Measurements from ENCODE around the gene ADGRB3.

ADGRB3 gene

DNA sequence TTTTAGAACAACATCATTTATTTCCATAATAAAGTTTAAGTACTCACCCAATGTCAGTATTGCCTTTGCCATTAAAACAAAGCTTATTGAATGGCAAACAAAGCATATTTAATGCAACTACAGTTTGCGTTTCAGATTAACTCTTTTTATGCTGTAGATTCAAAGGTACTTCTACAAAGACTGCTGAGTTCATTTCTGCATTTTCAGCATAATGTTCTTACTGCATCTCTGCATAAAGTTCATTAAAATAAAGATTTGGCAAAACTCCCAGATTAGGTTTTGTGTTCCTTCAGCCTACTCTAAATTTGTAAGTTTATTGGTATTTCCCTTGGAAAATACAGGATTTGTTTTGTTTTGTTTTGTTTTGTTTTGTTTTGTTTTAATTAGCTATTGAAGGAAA, 359.4 kb downstream of the ADGRB3 start:
- Histone ChIP-seq H3K9me3 (ENCODE audit: control insufficient read depth in 1 of 2, low read length in 2 of 2) (no peaks in the 10 kb centered on the region), H3K36me3 (ENCODE audit: control insufficient read depth in 1 of 2, insufficient read depth in 2 of 2, low read length in 2 of 2) (no peaks in the 10 kb centered on the region), H3K27me3 (ENCODE audit: low read depth, low read length) (no peaks in the 10 kb centered on the region), H3K27ac (ENCODE audit: low read length) (no peak overlapping the region), H3K4me1 (ENCODE audit: control insufficient read depth in 1 of 2, insufficient read depth in 2 of 2, low read length in 2 of 2) (no peaks in the 10 kb centered on the region), H3K4me3 (ENCODE audit: low read depth in 1 of 2, low read length in 2 of 2) (no peak overlapping the region)

DNA sequence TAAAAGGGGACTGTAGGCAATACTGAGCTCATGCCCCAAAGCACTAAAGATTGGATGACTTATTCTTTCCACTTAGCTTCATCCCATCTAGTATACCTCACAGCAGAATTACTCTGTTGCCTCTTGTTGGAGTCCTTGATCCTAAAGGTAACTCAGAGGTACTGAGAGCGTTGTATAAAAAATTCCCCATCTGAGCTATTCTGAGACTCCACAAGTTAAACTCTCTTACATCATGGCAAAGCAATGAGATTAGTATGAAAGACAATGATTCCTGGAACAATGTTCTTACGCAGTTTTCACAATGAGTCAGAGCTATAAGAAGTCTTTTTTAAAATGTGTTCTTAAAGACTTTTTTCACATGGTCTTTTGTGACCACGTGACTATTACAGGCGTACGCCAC, 370.1 kb downstream of the ADGRB3 start:
- Histone ChIP-seq H3K27ac (ENCODE audit: low read length) (no peak overlapping the region), H3K4me1 (ENCODE audit: control insufficient read depth in 1 of 2, insufficient read depth in 2 of 2, low read length in 2 of 2) (no peaks in the 10 kb centered on the region), H3K36me3 (ENCODE audit: control insufficient read depth in 1 of 2, insufficient read depth in 2 of 2, low read length in 2 of 2) (no peaks in the 10 kb centered on the region), H3K27me3 (ENCODE audit: low read depth, low read length) (no peaks in the 10 kb centered on the region), H3K4me3 (ENCODE audit: low read depth in 1 of 2, low read length in 2 of 2) (no peak overlapping the region), H3K9me3 (ENCODE audit: control insufficient read depth in 1 of 2, low read length in 2 of 2) (no peaks in the 10 kb centered on the region)

DNA sequence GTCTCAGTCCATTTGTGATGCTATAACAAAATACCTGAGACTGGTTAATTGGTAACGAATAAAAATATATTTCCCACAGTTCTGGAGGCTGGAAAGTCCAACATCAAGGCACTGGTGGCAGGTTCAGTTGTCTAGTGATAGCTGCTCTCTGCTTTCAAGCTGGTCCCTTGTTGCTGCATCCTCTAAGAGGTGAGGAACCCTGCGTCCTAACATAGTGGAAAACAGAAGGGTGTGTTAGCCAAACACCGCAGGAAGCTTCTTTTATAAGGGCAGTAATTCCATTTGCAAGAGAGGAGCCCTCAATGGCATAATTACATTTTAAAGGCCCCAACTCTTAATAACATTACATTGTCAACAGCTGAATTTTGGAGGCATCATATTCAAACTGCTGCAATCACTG, 372.7 kb downstream of the ADGRB3 start:
- Histone ChIP-seq H3K4me1 (ENCODE audit: control insufficient read depth in 1 of 2, insufficient read depth in 2 of 2, low read length in 2 of 2) (no peaks in the 10 kb centered on the region), H3K9me3 (ENCODE audit: control insufficient read depth in 1 of 2, low read length in 2 of 2) (no peaks in the 10 kb centered on the region), H3K27me3 (ENCODE audit: low read depth, low read length) (no peaks in the 10 kb centered on the region), H3K4me3 (ENCODE audit: low read depth in 1 of 2, low read length in 2 of 2) (no peak overlapping the region), H3K27ac (ENCODE audit: low read length) (no peak overlapping the region), H3K36me3 (ENCODE audit: control insufficient read depth in 1 of 2, insufficient read depth in 2 of 2, low read length in 2 of 2) (no peaks in the 10 kb centered on the region)

DNA sequence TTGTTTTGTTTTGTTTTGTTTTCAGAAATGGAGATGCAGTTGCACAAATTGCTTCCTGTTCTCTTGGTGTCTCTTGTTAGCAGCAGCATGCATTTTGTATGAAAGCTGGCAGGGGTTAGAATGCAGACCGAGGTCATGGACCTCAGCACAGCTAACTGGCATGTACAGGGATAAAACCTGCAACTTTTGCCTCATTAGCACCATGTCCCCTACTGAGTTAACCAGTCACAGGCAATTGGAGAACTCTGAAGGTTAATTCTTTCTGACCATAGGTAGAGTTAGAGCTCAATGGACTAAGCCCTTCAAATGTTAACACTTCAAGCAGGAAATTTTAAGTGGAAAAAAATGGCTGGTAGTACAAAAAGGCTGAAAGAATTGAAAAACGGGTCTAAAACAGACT, 377.1 kb downstream of the ADGRB3 start:
- Histone ChIP-seq H3K4me3 (ENCODE audit: low read depth in 1 of 2, low read length in 2 of 2) (no peak overlapping the region), H3K27me3 (ENCODE audit: low read depth, low read length) (no peaks in the 10 kb centered on the region), H3K27ac (ENCODE audit: low read length) (no peak overlapping the region), H3K9me3 (ENCODE audit: control insufficient read depth in 1 of 2, low read length in 2 of 2) (no peaks in the 10 kb centered on the region), H3K4me1 (ENCODE audit: control insufficient read depth in 1 of 2, insufficient read depth in 2 of 2, low read length in 2 of 2) (no peaks in the 10 kb centered on the region), H3K36me3 (ENCODE audit: control insufficient read depth in 1 of 2, insufficient read depth in 2 of 2, low read length in 2 of 2) (no peaks in the 10 kb centered on the region)

DNA sequence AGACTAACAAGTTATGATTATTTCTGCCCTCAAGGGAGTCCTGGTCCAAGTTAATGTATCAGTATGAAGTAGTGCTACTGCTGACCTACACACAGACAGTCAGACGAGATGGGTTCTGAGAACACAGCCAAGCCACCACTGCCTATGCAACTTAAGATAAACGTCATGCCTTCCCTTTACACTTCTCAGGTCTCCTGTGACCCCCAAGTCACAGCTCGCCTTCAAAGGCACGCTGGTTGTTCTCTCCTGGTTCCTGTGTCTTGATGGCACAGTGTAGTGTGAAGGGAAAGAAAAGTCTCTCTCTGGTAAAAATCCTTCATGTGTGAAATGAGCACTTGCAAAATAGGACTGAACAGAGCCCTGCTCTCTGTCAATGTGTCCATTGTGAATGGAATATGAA, 377.8 kb downstream of the ADGRB3 start:
- no peak overlapping the region for H3K27ac ChIP-seq (ENCODE audit: low read length)
- no peaks in the 10 kb centered on the region for H3K4me1 ChIP-seq (ENCODE audit: control insufficient read depth in 1 of 2, insufficient read depth in 2 of 2, low read length in 2 of 2)
- H3K36me3 ChIP-seq (ENCODE audit: control insufficient read depth in 1 of 2, insufficient read depth in 2 of 2, low read length in 2 of 2), result no peaks in the 10 kb centered on the region
- H3K9me3 ChIP-seq (ENCODE audit: control insufficient read depth in 1 of 2, low read length in 2 of 2), result no peaks in the 10 kb centered on the region
- H3K27me3 ChIP-seq (ENCODE audit: low read depth, low read length), result no peaks in the 10 kb centered on the region
- H3K4me3 ChIP-seq (ENCODE audit: low read depth in 1 of 2, low read length in 2 of 2), result no peak overlapping the region

DNA sequence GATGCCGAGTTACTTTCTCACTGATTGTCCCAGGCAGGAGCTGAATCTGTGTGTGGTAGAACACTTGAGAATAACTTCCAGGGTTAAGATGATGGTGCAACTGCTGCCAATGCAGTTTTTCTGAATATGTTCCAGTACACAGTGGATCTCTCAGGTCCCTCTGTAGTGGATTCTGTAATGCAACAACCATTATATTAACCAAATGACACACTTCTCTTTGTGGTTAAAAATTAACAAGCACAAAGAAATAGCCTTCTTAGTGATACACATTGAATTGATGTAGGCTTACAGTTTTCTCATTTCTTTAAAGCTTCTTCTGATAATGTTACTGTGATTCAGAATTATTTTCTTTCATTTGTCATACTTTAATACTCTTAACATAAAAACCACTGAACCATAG, 383.8 kb downstream of the ADGRB3 start:
- Histone ChIP-seq H3K4me1 (ENCODE audit: control insufficient read depth in 1 of 2, insufficient read depth in 2 of 2, low read length in 2 of 2) (no peaks in the 10 kb centered on the region), H3K27me3 (ENCODE audit: low read depth, low read length) (no peaks in the 10 kb centered on the region), H3K9me3 (ENCODE audit: control insufficient read depth in 1 of 2, low read length in 2 of 2) (no peaks in the 10 kb centered on the region), H3K4me3 (ENCODE audit: low read depth in 1 of 2, low read length in 2 of 2) (no peak overlapping the region), H3K36me3 (ENCODE audit: control insufficient read depth in 1 of 2, insufficient read depth in 2 of 2, low read length in 2 of 2) (no peaks in the 10 kb centered on the region), H3K27ac (ENCODE audit: low read length) (no peak overlapping the region)

DNA sequence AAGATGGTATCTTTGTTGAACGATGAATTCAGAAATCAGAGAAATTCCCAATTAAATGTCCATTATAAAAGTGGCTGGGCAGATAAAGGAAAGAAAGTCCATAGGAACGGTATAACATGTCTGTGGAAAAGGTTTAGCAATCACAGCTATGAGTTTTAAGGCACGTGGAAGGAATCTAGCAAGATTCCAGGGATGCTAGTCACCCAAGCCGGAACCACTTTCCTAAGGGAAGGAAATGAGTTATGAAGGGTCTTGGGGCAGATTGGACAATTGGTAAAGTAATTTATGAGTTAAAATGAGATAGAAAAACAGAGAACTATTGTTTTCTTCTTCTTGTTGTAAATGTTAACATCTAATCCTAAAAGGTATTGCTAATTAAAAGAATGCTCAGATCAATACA, 384.8 kb downstream of the ADGRB3 start:
- Histone ChIP-seq H3K27me3 (ENCODE audit: low read depth, low read length) (no peaks in the 10 kb centered on the region), H3K4me1 (ENCODE audit: control insufficient read depth in 1 of 2, insufficient read depth in 2 of 2, low read length in 2 of 2) (no peaks in the 10 kb centered on the region), H3K4me3 (ENCODE audit: low read depth in 1 of 2, low read length in 2 of 2) (no peak overlapping the region), H3K27ac (ENCODE audit: low read length) (no peak overlapping the region), H3K9me3 (ENCODE audit: control insufficient read depth in 1 of 2, low read length in 2 of 2) (no peaks in the 10 kb centered on the region), H3K36me3 (ENCODE audit: control insufficient read depth in 1 of 2, insufficient read depth in 2 of 2, low read length in 2 of 2) (no peaks in the 10 kb centered on the region)

DNA sequence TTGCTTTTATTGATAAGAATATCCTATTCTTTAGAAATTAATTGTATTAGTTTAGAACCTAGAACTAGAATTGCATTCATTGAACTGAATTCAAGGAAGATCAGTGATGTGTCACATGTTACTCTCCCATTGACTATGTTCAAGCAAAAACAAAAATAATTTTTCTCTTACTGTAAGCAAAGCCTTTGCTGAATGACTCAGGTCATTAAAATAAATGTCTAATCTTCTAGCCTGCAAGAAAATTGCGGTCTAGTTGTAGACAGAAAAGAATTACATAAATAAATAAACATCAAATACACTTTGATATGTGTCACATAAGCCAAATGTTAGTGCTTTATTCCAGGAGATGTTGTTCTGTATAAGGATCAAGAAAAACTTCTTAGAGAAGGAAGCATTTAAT, 387.9 kb downstream of the ADGRB3 start:
- no peaks in the 10 kb centered on the region for H3K36me3 ChIP-seq (ENCODE audit: control insufficient read depth in 1 of 2, insufficient read depth in 2 of 2, low read length in 2 of 2)
- no peaks in the 10 kb centered on the region for H3K9me3 ChIP-seq (ENCODE audit: control insufficient read depth in 1 of 2, low read length in 2 of 2)
- no peak overlapping the region for H3K4me3 ChIP-seq (ENCODE audit: low read depth in 1 of 2, low read length in 2 of 2)
- no peaks in the 10 kb centered on the region for H3K27me3 ChIP-seq (ENCODE audit: low read depth, low read length)
- H3K27ac ChIP-seq (ENCODE audit: low read length), result no peak overlapping the region
- H3K4me1 ChIP-seq (ENCODE audit: control insufficient read depth in 1 of 2, insufficient read depth in 2 of 2, low read length in 2 of 2), result no peaks in the 10 kb centered on the region

DNA sequence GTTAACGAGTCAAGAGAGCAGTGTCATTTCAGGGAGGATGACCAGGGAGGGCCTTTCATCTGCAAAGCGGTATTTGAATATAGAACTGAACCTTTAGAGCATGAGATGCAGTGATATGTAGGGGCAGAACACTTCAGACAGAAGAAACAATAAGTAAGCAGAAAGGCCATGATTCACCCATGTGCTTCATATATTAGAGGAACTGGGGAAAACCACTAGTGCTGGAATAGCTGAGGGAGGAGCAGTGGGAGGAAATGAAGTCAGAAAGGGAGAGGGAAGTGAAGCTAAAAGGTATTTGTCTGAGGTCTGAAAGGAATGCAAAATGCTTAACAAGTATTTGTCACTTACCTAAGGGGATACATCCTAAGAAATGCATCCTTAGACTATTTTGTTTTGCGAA, 391.2 kb downstream of the ADGRB3 start:
- Histone ChIP-seq H3K27me3 (ENCODE audit: low read depth, low read length) (no peaks in the 10 kb centered on the region), H3K9me3 (ENCODE audit: control insufficient read depth in 1 of 2, low read length in 2 of 2) (no peaks in the 10 kb centered on the region), H3K4me3 (ENCODE audit: low read depth in 1 of 2, low read length in 2 of 2) (no peak overlapping the region), H3K4me1 (ENCODE audit: control insufficient read depth in 1 of 2, insufficient read depth in 2 of 2, low read length in 2 of 2) (no peaks in the 10 kb centered on the region), H3K27ac (ENCODE audit: low read length) (no peak overlapping the region), H3K36me3 (ENCODE audit: control insufficient read depth in 1 of 2, insufficient read depth in 2 of 2, low read length in 2 of 2) (no peaks in the 10 kb centered on the region)

DNA sequence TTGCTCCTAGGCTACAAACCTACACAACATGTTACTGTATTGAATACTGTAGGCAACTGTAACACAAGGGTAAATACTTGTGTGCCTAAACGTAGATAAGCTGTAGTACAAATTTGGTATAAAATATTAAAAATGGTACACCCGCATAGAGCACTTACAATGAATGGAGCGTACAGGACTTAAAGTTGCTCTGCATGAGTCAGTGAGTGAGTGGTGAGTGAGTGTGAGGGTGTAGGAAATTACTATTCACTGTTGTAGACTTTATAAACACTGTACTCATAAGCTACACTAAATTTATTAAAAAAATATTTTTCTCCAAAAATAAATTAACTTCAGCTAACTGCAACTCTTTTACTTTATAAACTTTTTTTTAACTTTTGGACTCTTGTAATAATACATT, 391.6 kb downstream of the ADGRB3 start:
- Histone ChIP-seq H3K36me3 (ENCODE audit: control insufficient read depth in 1 of 2, insufficient read depth in 2 of 2, low read length in 2 of 2) (no peaks in the 10 kb centered on the region), H3K27me3 (ENCODE audit: low read depth, low read length) (no peaks in the 10 kb centered on the region), H3K27ac (ENCODE audit: low read length) (no peak overlapping the region), H3K4me1 (ENCODE audit: control insufficient read depth in 1 of 2, insufficient read depth in 2 of 2, low read length in 2 of 2) (no peaks in the 10 kb centered on the region), H3K9me3 (ENCODE audit: control insufficient read depth in 1 of 2, low read length in 2 of 2) (no peaks in the 10 kb centered on the region), H3K4me3 (ENCODE audit: low read depth in 1 of 2, low read length in 2 of 2) (no peak overlapping the region)

DNA sequence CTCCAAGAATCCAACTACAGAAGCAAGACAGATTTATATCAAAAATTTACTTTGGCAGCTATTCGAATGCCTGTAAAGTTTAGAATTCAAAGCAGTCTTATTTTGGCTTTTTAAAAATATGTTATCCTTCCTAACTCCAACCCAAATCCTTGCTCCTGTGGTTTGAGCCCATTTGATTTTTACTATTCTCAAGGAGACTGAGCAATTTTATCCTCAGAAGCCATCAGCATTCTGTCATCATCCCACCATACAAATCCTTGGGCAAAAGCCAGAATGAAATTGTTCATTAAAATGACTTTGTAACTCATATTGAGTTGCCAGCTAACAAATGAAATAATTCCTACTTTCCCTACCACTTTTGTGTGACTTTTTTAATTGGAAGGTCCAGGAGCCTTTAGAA, 392.8 kb downstream of the ADGRB3 start:
- no peaks in the 10 kb centered on the region for H3K27me3 ChIP-seq (ENCODE audit: low read depth, low read length)
- H3K36me3 ChIP-seq (ENCODE audit: control insufficient read depth in 1 of 2, insufficient read depth in 2 of 2, low read length in 2 of 2), result no peaks in the 10 kb centered on the region
- H3K4me3 ChIP-seq (ENCODE audit: low read depth in 1 of 2, low read length in 2 of 2), result no peak overlapping the region
- no peak overlapping the region for H3K27ac ChIP-seq (ENCODE audit: low read length)
- H3K9me3 ChIP-seq (ENCODE audit: control insufficient read depth in 1 of 2, low read length in 2 of 2), result no peaks in the 10 kb centered on the region
- H3K4me1 ChIP-seq (ENCODE audit: control insufficient read depth in 1 of 2, insufficient read depth in 2 of 2, low read length in 2 of 2), result no peaks in the 10 kb centered on the region

DNA sequence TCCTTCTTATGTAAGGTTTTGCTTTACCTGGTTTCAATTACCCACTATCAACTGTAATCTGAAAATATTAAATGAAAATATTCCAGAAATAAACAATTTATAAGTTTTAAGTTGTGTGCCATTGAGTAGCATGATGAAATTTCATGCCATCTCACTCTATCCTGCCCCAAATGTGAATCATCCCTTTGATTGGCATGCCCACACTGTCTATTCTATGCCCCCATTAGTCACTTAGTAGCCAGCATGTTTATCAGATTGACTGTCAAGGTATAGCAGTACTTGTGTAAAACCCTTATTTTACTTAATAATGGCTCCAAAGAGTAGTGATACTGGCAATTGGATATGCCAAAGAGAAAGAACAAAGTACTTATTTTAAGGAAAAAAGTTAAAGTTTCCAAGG, 403.8 kb downstream of the ADGRB3 start:
- Histone ChIP-seq H3K9me3 (ENCODE audit: control insufficient read depth in 1 of 2, low read length in 2 of 2) (no peaks in the 10 kb centered on the region), H3K4me1 (ENCODE audit: control insufficient read depth in 1 of 2, insufficient read depth in 2 of 2, low read length in 2 of 2) (no peaks in the 10 kb centered on the region), H3K27ac (ENCODE audit: low read length) (no peak overlapping the region), H3K4me3 (ENCODE audit: low read depth in 1 of 2, low read length in 2 of 2) (no peak overlapping the region), H3K36me3 (ENCODE audit: control insufficient read depth in 1 of 2, insufficient read depth in 2 of 2, low read length in 2 of 2) (no peaks in the 10 kb centered on the region), H3K27me3 (ENCODE audit: low read depth, low read length) (no peaks in the 10 kb centered on the region)

Data from muscle layer of duodenum (tissue), 2 donors.